HG02840 (cell line): ENCODE data around the gene TKFC.
"Not testable (repeated sequence)": the region's sequence is repeated elsewhere in the genome, so short reads cannot be mapped to it uniquely, and the experiment has no call there.

Experiments used
- ATAC-seq: cut with Tn5 transposase; IDR thresholded peaks from one replicate; pipeline ENCODE4 v1.9.1; 2021; ENCODE audit warnings: mild to moderate bottlenecking, moderate library complexity, moderate number of reproducible peaks; ENCODE audit not compliant: unreplicated experiment, low FRiP score

The TKFC gene

GRCh38 chr11:61362542-61362875 lies 29.5 kb downstream of the TKFC start:
- no peak for ATAC-seq

- ATAC-seq: no peak
Measured at GRCh38 chr11:61364012-61364675, 31.1 kb downstream of the TKFC start.

GRCh38 chr11:61367406-61367805 lies 34.4 kb downstream of the TKFC start:
- ATAC-seq: no peak

GRCh38 chr11:61368646-61369045 lies 35.6 kb downstream of the TKFC start:
- ATAC-seq: no peak

GRCh38 chr11:61369372-61370348 lies 36.6 kb downstream of the TKFC start:
- ATAC-seq: no peak

GRCh38 chr11:61370349-61371005 lies 37.4 kb downstream of the TKFC start:
- no peak for ATAC-seq

GRCh38 chr11:61372659-61373420 lies 39.8 kb downstream of the TKFC start:
- no peak for ATAC-seq

GRCh38 chr11:61375761-61376108 lies 42.7 kb downstream of the TKFC start:
- no peak for ATAC-seq

GRCh38 chr11:61377461-61378160 lies 44.6 kb downstream of the TKFC start:
- ATAC-seq: no peak

- ATAC-seq: no peak
Measured at GRCh38 chr11:61378713-61379313, 45.8 kb downstream of the TKFC start.

GRCh38 chr11:61380884-61381283 lies 47.9 kb downstream of the TKFC start:
- no peak for ATAC-seq

GRCh38 chr11:61383859-61384258 lies 50.8 kb downstream of the TKFC start:
- ATAC-seq: not testable (repeated sequence)

GRCh38 chr11:61384271-61385242 lies 51.5 kb downstream of the TKFC start:
- no peak for ATAC-seq

- ATAC-seq: no peak
Measured at GRCh38 chr11:61390161-61390560, 57.1 kb downstream of the TKFC start.

GRCh38 chr11:61392981-61393595 lies 60.1 kb downstream of the TKFC start:
- no peak for ATAC-seq
